Suprapubic skin (tissue), 4 donors: ENCODE results near the gene SPSB4. TPM values are rescaled to one million over a fixed set of nuclear protein-coding genes. Genes with fewer than 3 reads are reported as not detected.

ENCODE experiments used
- DNase-seq, 2 donors: peaks; one replicate each; pipeline ENCODE4 v3.0.0-alpha.2; 2019; ENCODE audit warnings: low spot score in 2 of 2
- H3K27ac ChIP-seq: fragments of 200-600 bp; sonication (generic); one replicate; pipeline ENCODE4 v1.5.1; 2019
- H3K27me3 ChIP-seq: fragments of 200-600 bp; sonication (generic); one replicate; pipeline ENCODE4 v1.5.1; 2019
- H3K36me3 ChIP-seq: fragments of 200-600 bp; sonication (generic); one replicate; pipeline ENCODE4 v1.5.1; 2019
- H3K4me1 ChIP-seq: fragments of 200-600 bp; sonication (generic); one replicate; pipeline ENCODE4 v1.5.1; 2019
- H3K4me3 ChIP-seq: fragments of 200-600 bp; sonication (generic); one replicate; pipeline ENCODE4 v1.5.1; 2019; ENCODE audit warnings: mild to moderate bottlenecking
- H3K9me3 ChIP-seq: fragments of 200-600 bp; sonication (generic); one replicate; pipeline ENCODE4 v1.5.1; 2019
- CTCF ChIP-seq, 2 donors: fragments of 200-600 bp in 1 of 2; fragments of 450-650 bp in 1 of 2; sonication (generic) in 1 of 2; IDR thresholded peaks; one replicate each; pipeline ENCODE4 v1.5.1; 2016 to 2019; ENCODE audit warnings: antibody characterized with exemption in 2 of 2, mild to moderate bottlenecking in 1 of 2, moderate library complexity in 1 of 2
- EP300 ChIP-seq: sonication (generic); formaldehyde crosslinking; IDR thresholded peaks from one replicate; pipeline ENCODE4 v1.6.1; 2017; ENCODE audit warnings: antibody characterized with exemption
- POLR2A ChIP-seq, 2 donors: fragments of 450-650 bp; IDR thresholded peaks; one replicate each; pipeline ENCODE4 v1.6.1; 2017; ENCODE audit warnings: antibody characterized with exemption in 2 of 2, mild to moderate bottlenecking in 2 of 2, moderate library complexity in 2 of 2
- POLR2AphosphoS5 ChIP-seq, 3 donors: sonication (generic); formaldehyde crosslinking; IDR thresholded peaks; one replicate each; pipeline ENCODE4 v1.6.1; 2017; ENCODE audit warnings: antibody characterized with exemption in 3 of 3
- WGBS: methylation state at CpG from one replicate; pipeline ENCODE4 v1.1.5; 2018; 5-methylcytosine and 5-hydroxymethylcytosine counted together
- total RNA-seq, 4 donors: library from RNA; depleted of rRNA; stranded (reverse); fragments of >200 nt; gene quantifications; one replicate each; pipeline ENCODE4 v1.1.0, GENCODE V29; 2016

The SPSB4 gene
- total RNA-seq, 4 donors from 2014 or later = 0.51 to 0.81 TPM; not detected in 2

DNA sequence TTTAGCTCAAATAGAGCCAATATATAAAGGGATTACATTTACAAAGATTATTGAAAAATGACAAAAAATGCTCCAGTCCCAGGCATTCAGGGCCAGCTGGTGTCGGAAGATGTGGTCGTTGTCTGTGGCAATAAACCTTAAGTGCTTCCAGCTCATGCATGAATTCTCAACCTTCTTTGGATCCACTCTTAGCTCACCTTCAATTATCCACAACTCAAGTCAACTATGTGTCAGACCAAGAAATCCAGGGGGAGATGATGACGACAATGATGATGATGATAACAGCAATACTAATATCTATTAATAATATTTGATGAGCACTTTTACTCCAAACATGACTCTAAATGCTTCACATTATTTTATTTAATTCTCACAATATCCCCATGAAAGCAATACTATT lies 126.9 kb downstream of the SPSB4 start:
- DNase-seq = no peak

GRCh38 chr3:141178551-141178950 lies 127.4 kb downstream of the SPSB4 start:
- DNase-seq = no peak
- Histone ChIP-seq H3K36me3 (no peaks in the 10 kb centered on the region), H3K4me1 (no peaks in the 10 kb centered on the region), H3K9me3 (no peaks in the 10 kb centered on the region), H3K4me3 (no peak overlapping the region), H3K27ac (no peak overlapping the region), H3K27me3 (no peaks in the 10 kb centered on the region)
- 40% methylated on average over 4 of the region's 4 CpGs for WGBS
- TF ChIP-seq POLR2AphosphoS5 (IDR thresholded peaks at IDR 0.05) (no peak), CTCF (IDR thresholded peaks at IDR 0.05) (no peak), POLR2A (IDR thresholded peaks at IDR 0.05) (no peak), EP300 (no peak)

More for the DNA sequence above, 126.9 kb downstream of the SPSB4 start:
- H3K36me3 ChIP-seq = no peaks in the 10 kb centered on the region
- H3K4me3 ChIP-seq = no peak overlapping the region
- no peak for TF ChIP-seq CTCF (IDR thresholded peaks at IDR 0.05)
- no peak for TF ChIP-seq POLR2A (IDR thresholded peaks at IDR 0.05)
- TF ChIP-seq EP300 = no peak
- no peak for TF ChIP-seq POLR2AphosphoS5 (IDR thresholded peaks at IDR 0.05)
- no peaks in the 10 kb centered on the region for H3K9me3 ChIP-seq
- H3K27me3 ChIP-seq = no peaks in the 10 kb centered on the region
- WGBS = 77% methylated on average over 3 of the region's 3 CpGs
- no peaks in the 10 kb centered on the region for H3K4me1 ChIP-seq
- H3K27ac ChIP-seq = no peak overlapping the region

DNA sequence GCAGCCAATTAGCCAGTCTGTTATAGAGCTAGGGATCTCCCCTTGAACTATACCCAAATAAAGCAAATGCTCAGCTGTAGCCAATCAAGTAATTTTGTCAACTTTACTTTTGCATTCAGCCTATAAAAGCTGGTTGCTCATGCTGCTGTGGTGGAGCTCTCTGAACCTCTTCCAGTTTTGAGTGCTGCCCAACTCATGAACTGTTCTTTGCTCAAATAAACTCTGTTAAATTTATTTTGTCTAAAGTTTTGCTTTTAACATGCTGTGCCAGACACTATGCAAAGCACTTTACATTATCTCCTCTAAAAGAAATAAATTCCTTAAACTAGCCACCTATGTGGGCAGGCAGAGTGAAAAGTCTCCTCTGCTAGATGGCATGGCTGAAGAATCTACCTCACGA lies 128.8 kb downstream of the SPSB4 start:
- no peak overlapping the region for H3K27ac ChIP-seq
- no peaks in the 10 kb centered on the region for H3K27me3 ChIP-seq
- TF ChIP-seq POLR2A (IDR thresholded peaks at IDR 0.05) (no peak), EP300 (no peak), CTCF (IDR thresholded peaks at IDR 0.05) (no peak), POLR2AphosphoS5 (IDR thresholded peaks at IDR 0.05) (no peak)
- no peak for DNase-seq
- H3K36me3 ChIP-seq = no peaks in the 10 kb centered on the region
- 94% methylated on average over 1 of the region's 1 CpG for WGBS
- no peaks in the 10 kb centered on the region for H3K9me3 ChIP-seq
- H3K4me3 ChIP-seq = no peak overlapping the region
- H3K4me1 ChIP-seq = no peaks in the 10 kb centered on the region

GRCh38 chr3:141181196-141181595 lies 130.0 kb downstream of the SPSB4 start:
- Histone ChIP-seq H3K4me3 (no peak overlapping the region), H3K4me1 (no peaks in the 10 kb centered on the region), H3K27me3 (no peaks in the 10 kb centered on the region), H3K9me3 (no peaks in the 10 kb centered on the region), H3K36me3 (no peaks in the 10 kb centered on the region), H3K27ac (no peak overlapping the region)
- TF ChIP-seq POLR2AphosphoS5 (IDR thresholded peaks at IDR 0.05) (no peak), EP300 (no peak), POLR2A (IDR thresholded peaks at IDR 0.05) (no peak), CTCF (IDR thresholded peaks at IDR 0.05) (no peak)
- 81% methylated on average over 4 of the region's 4 CpGs for WGBS
- no peak for DNase-seq

DNA sequence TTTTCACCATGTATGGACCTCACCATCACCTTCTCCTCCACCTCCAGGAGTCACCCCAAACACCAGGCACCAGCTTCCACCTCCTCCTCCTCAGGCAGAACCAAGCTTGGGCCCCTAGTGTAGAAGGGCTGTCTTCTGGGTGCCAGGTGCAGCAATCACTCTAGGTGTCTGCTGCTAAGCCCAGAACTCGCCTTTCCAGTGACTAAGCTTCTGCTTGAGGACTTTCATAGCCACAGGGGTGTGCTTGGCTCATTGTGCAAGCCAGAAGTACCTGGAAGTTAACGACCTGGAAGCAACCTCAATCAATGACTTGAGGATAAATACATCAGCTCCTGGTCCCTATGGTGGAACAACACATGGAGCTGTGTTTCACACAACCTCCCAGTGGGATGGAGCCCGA lies 130.7 kb downstream of the SPSB4 start:
- H3K27me3 ChIP-seq = peaks cover 3% of the 10 kb centered on the region
- H3K9me3 ChIP-seq = no peaks in the 10 kb centered on the region
- WGBS = 63% methylated on average over 3 of the region's 3 CpGs
- H3K4me1 ChIP-seq = no peaks in the 10 kb centered on the region
- no peak for DNase-seq
- no peak overlapping the region for H3K4me3 ChIP-seq
- no peaks in the 10 kb centered on the region for H3K36me3 ChIP-seq
- TF ChIP-seq EP300 (no peak), POLR2A (IDR thresholded peaks at IDR 0.05) (no peak), POLR2AphosphoS5 (IDR thresholded peaks at IDR 0.05) (no peak), CTCF (IDR thresholded peaks at IDR 0.05) (no peak)
- no peak overlapping the region for H3K27ac ChIP-seq
